Heart right ventricle (tissue), 16 donors: ENCODE data around the gene PDE4D. TPM values are rescaled to one million over a fixed set of nuclear protein-coding genes. Genes with fewer than 3 reads are reported as not detected.

ENCODE experiments used
- ATAC-seq, 8 donors: fragments of 200-7000 bp; cut with Tn5 transposase; one replicate each; pipeline ENCODE4 v1.9.1; 2020; ENCODE audit warnings: mild to moderate bottlenecking in 8 of 8, moderate library complexity in 8 of 8, moderate number of reproducible peaks in 1 of 8
- DNase-seq, 2 donors: peaks; one replicate each; pipeline ENCODE4 v3.0.0-alpha.2; 2020
- H3K27ac ChIP-seq, 10 donors: fragments of 200-600 bp; sonication (generic) in 2 of 10; one replicate each; pipeline versions ENCODE4 v1.5.0 to v1.8.0; 2020 to 2022; ENCODE audit warnings: mild to moderate bottlenecking in 3 of 10
- H3K27me3 ChIP-seq, 7 donors: fragments of 200-600 bp; one replicate each; pipeline ENCODE4 v1.8.0; 2021 to 2022; ENCODE audit warnings: mild to moderate bottlenecking in 2 of 7
- H3K36me3 ChIP-seq, 9 donors: fragments of 200-600 bp; sonication (generic) in 1 of 9; one replicate each; pipeline versions ENCODE4 v1.5.0 to v1.8.0; 2020 to 2022; ENCODE audit warnings: mild to moderate bottlenecking in 2 of 9
- H3K4me1 ChIP-seq, 9 donors: fragments of 200-600 bp; sonication (generic) in 1 of 9; one replicate each; pipeline versions ENCODE4 v1.5.0 to v1.8.0; 2020 to 2022; ENCODE audit warnings: mild to moderate bottlenecking in 4 of 9
- H3K4me3 ChIP-seq, 10 donors: fragments of 200-600 bp; sonication (generic) in 2 of 10; one replicate each; pipeline versions ENCODE4 v1.5.0 to v1.8.0; 2020 to 2022; ENCODE audit warnings: mild to moderate bottlenecking in 7 of 10, moderate library complexity in 2 of 10
- H3K9me3 ChIP-seq, 11 donors: fragments of 200-600 bp in 10 of 11; sonication (generic) in 2 of 11; one replicate each; pipeline versions ENCODE4 v1.5.0 to v1.8.0; 2013 to 2022; ENCODE audit warnings: mild to moderate bottlenecking in 2 of 11, control low read depth in 1 of 11, moderate library complexity in 1 of 11
- CTCF ChIP-seq, 9 donors: fragments of 200-600 bp; sonication (generic) in 2 of 9; IDR thresholded peaks; one replicate each; pipeline versions ENCODE4 v1.5.0 to v1.8.0; 2021 to 2022; ENCODE audit warnings: antibody characterized with exemption in 9 of 9, mild to moderate bottlenecking in 5 of 9, moderate library complexity in 1 of 9
- WGBS, 2 donors: extraction: QIAGEN DNeasy Blood & Tissue Kit; methylation state at CpG; one replicate each; pipeline ENCODE4 v1.1.7; 2013; ENCODE audit warnings: inconsistent platforms in 1 of 2; 5-methylcytosine and 5-hydroxymethylcytosine counted together
- intact Hi-C, 10 donors: fragments of 100-400 bp; cut with DNase I; formaldehyde crosslinking; loops; one replicate each; pipeline versions ENCODE4 v1.11.1 to v1.14.2; 2022
- polyA plus RNA-seq, 2 donors: library from polyadenylated mRNA; stranded (reverse); fragments of 200-250 nt; gene quantifications; one replicate each; pipeline ENCODE4 v1.2.3, GENCODE V29; 2013
- total RNA-seq, 10 donors: library from RNA; stranded (reverse); fragmentation: NEBNext Ultra II Directional in 3 of 10; extraction: Animal tissue kit (Norgen Biotek cat#: 25700) in 3 of 10; gene quantifications; one replicate each; pipeline versions ENCODE4 v1.2.1 to v1.2.4, GENCODE V29; 2021 to 2023
- donor health status: Arrhythmogenic right ventricular cardiomyopathy.
- donor health status: ischemic (EF 13 %, LVEDD 7.1; RV severe dilation, severe dysfunction).
- donor health status: healthy with polysubstance abuse.
- donor health status: DM: no; HTN: yes; CAD: no.
- donor health status: DM: no; HTN: no; CAD: no.
- donor health status: ischemic (EF 25% LVEDD 6.9; RV normal size, moderate dysfunction).
- donor health status: ischemic (EF 25% LVEDD 5.7; RV mildly dilated, moderate dysfunction).
- donor health status: healthy.
- donor health status: DM: yes; HTN: yes; CAD: no.
- donor health status: Ischemic cardiomyopathy.
- donor health status: ischemic (EF 35%, LVEDD 5.7; RV mildly dilated, moderate dysfunction).
- donor health status: nonischemic (EF 11% LVEDD 7.7; RV severe dilation, severe dysfunction).
- donor health status: DM: yes; HTN: yes; CAD: no.
- donor health status: PGD.
- donor health status: ischemic (EF 29% LVEDD 5.4; RV normal size, mild dysfunction).
- donor health status: nonischemic (EF 23%, LVEDD 6.1; RV moderate dilation, normal function).

The PDE4D gene
- total and polyA plus RNA-seq, 12 donors: 5.8 to 83.2 (median 39.5) TPM

GRCh38 chr5:58926541-58926935 is 967.0 kb downstream of the PDE4D start:
- no peak for DNase-seq
- Histone ChIP-seq H3K4me3 (no peak overlapping the region), H3K36me3 (no peaks in the 10 kb centered on the region), H3K27ac (no peak overlapping the region), H3K27me3 (no peaks in the 10 kb centered on the region), H3K4me1 (peaks cover 0 to 43% (median 17%) of the 10 kb centered on the region in 9 donors), H3K9me3 (no peaks in the 10 kb centered on the region)
- 27 to 39% methylated on average over 6 of the region's 6 CpGs for WGBS, 2 donors
- TF ChIP-seq CTCF (IDR thresholded peaks at IDR 0.05): no peak
- no peak for ATAC-seq
- intact Hi-C loops: loop anchor here in 1 of 10 donors (5.0 kb wide), 1 partner anchor 49 kb away; no protein-coding TSS in a partner anchor

GRCh38 chr5:58925627-58926540 is 967.6 kb downstream of the PDE4D start:
- Histone ChIP-seq H3K27me3 (no peaks in the 10 kb centered on the region), H3K36me3 (no peaks in the 10 kb centered on the region), H3K27ac (no peak overlapping the region), H3K9me3 (no peaks in the 10 kb centered on the region), H3K4me3 (no peak overlapping the region), H3K4me1 (peaks cover 0 to 47% (median 18%) of the 10 kb centered on the region in 9 donors)
- intact Hi-C loops: loop anchor here in 1 of 10 donors (5.0 kb wide), 1 partner anchor 49 kb away; no protein-coding TSS in a partner anchor
- no peak for TF ChIP-seq CTCF (IDR thresholded peaks at IDR 0.05)
- DNase-seq: no peak
- ATAC-seq: no peak
- 57 to 61% methylated on average over 5 of the region's 5 CpGs for WGBS, 2 donors

DNA sequence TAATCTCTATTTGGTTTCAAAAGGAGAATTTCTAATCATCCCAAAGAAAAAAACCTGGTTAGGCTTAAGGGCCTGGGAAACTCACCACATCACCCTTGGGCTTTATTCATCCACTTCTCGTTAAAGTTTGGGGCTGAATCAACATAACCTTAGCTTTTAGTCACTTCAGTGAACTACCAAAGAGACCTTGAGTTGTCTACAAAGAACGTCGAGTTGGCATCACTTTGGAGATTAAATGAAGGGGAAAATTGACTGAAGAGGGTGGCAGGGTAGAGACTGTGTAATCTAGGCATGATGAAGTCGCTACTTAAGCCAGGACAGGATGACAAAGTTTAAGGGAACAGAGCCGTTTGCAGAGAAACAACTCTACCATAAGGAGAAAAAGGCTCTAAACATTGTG is 969.2 kb downstream of the PDE4D start:
- DNase-seq (no peak), ATAC-seq (no peak)
- intact Hi-C loops: no loop called here
- Histone ChIP-seq H3K27ac (no peak overlapping the region), H3K4me1 (peaks cover 0 to 47% (median 21%) of the 10 kb centered on the region in 9 donors), H3K4me3 (no peak overlapping the region), H3K36me3 (no peaks in the 10 kb centered on the region), H3K27me3 (no peaks in the 10 kb centered on the region), H3K9me3 (no peaks in the 10 kb centered on the region)
- 72 to 81% methylated on average over 5 of the region's 5 CpGs for WGBS, 2 donors
- TF ChIP-seq CTCF (IDR thresholded peaks at IDR 0.05): no peak

DNA sequence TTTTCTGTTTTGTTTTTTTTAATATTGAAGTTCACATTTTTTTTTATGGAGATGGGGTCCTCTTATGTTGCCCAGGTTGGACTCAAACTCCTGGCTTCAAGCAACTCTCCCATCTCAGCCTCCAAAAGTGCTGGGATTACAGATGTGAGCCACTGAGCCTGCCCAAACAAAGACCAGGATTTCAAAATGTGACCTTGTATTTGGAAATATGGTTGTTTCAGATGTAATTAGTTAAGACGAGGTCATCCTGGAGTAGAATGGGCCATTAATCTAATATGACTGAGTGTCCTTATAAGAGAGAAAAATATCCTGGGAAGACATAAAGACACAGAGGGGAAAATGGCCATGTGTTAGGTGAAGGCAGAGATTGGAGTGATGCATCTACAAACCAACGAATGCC is 970.2 kb downstream of the PDE4D start:
- intact Hi-C loops: no loop called here
- peaks cover 0 to 47% (median 21%) of the 10 kb centered on the region in 9 donors for H3K4me1 ChIP-seq
- no peak for ATAC-seq
- no peak for TF ChIP-seq CTCF (IDR thresholded peaks at IDR 0.05)
- 91 to 99% methylated on average over 2 of the region's 2 CpGs for WGBS, 2 donors
- H3K27me3 ChIP-seq: no peaks in the 10 kb centered on the region
- peak overlapping the region in 9 of 10 donors; percentile 3 to 92 (median 87) for H3K27ac ChIP-seq
- DNase-seq: no peak
- no peaks in the 10 kb centered on the region for H3K36me3 ChIP-seq
- no peak overlapping the region for H3K4me3 ChIP-seq
- no peaks in the 10 kb centered on the region for H3K9me3 ChIP-seq
